GM12891 (cell line): ENCODE data around the gene CDK5RAP2.

Experiments used
- POLR2A ChIP-seq: IDR thresholded peaks from 2 replicates; pipeline ENCODE4 v1.6.1; 2011; ENCODE audit warnings: low read depth, low read length, control low read depth
- POLR2AphosphoS5 ChIP-seq: IDR thresholded peaks from 2 replicates; pipeline ENCODE4 v1.6.1; 2011; ENCODE audit warnings: low read depth, low read length, control low read depth
- POU2F2 ChIP-seq: IDR thresholded peaks from 2 replicates; pipeline ENCODE4 v1.6.1; 2011; ENCODE audit warnings: low read depth, mild to moderate bottlenecking, control low read depth, low read length, moderate library complexity
- SPI1 ChIP-seq: IDR thresholded peaks from 2 replicates; pipeline ENCODE4 v1.6.1; 2011; ENCODE audit warnings: low read depth, low read length, control low read depth
- TAF1 ChIP-seq: IDR thresholded peaks from 2 replicates; pipeline ENCODE4 v1.6.1; 2011; ENCODE audit warnings: low read depth, low read length, control low read depth

- TF ChIP-seq POLR2A (no peak), POLR2AphosphoS5 (no peak), POU2F2 (no peak), TAF1 (no peak), SPI1 (no peak)
Observed at GRCh38 chr9:120361551-120361950, 218.4 kb downstream of the CDK5RAP2 start.
